KOPT-K1 (cell line): ENCODE results near the gene TNPO3.

Source experiments
- H3K27ac ChIP-seq: fragments of 200-600 bp; sonication (generic); 2 replicates; pipeline ENCODE4 v1.5.1; 2016; ENCODE audit warnings: antibody characterized with exemption, mild to moderate bottlenecking, low read depth, low read length; ENCODE audit not compliant: poor library complexity, severe bottlenecking
- H3K36me3 ChIP-seq: fragments of 200-600 bp; sonication (generic); 2 replicates; pipeline ENCODE4 v1.5.1; 2017; ENCODE audit warnings: antibody characterized with exemption, mild to moderate bottlenecking, low read length, moderate library complexity; ENCODE audit not compliant: insufficient read depth
- H3K9me3 ChIP-seq: fragments of 200-600 bp; sonication (generic); 2 replicates; pipeline ENCODE4 v1.5.1; 2017; ENCODE audit warnings: antibody characterized with exemption, low read length, mild to moderate bottlenecking; ENCODE audit not compliant: insufficient read depth, poor library complexity, severe bottlenecking

The TNPO3 gene

GRCh38 chr7:129054438-129055293, at the start of gene TNPO3:
TNPO3 (minus strand) TSS chr7:129055111; CDS start chr7:129054770, 341 bp downstream.
- no peaks in the 10 kb centered on the region for H3K9me3 ChIP-seq
- H3K27ac ChIP-seq: peak within 1 kb of the TSS; percentile 93
- peaks cover 26% of the 10 kb centered on the region for H3K36me3 ChIP-seq

- Histone ChIP-seq H3K36me3 (no peaks in the 10 kb centered on the region), H3K9me3 (no peaks in the 10 kb centered on the region), H3K27ac (no peak overlapping the region)
Observed at GRCh38 chr7:129103561-129104324, 48.8 kb upstream of the TNPO3 start.

- Histone ChIP-seq H3K36me3 (no peaks in the 10 kb centered on the region), H3K9me3 (no peaks in the 10 kb centered on the region), H3K27ac (no peak overlapping the region)
Observed at GRCh38 chr7:129101746-129102145, 46.8 kb upstream of the TNPO3 start.

- Histone ChIP-seq H3K27ac (no peak overlapping the region), H3K9me3 (no peaks in the 10 kb centered on the region), H3K36me3 (no peaks in the 10 kb centered on the region)
Observed at GRCh38 chr7:129100827-129101166, 45.9 kb upstream of the TNPO3 start.

GRCh38 chr7:129098409-129099084, 43.6 kb upstream of the TNPO3 start:
- no peak overlapping the region for H3K27ac ChIP-seq

GRCh38 chr7:129095258-129095657, 40.3 kb upstream of the TNPO3 start:
- no peaks in the 10 kb centered on the region for H3K36me3 ChIP-seq
- peak overlapping the region; percentile 38 for H3K27ac ChIP-seq
- no peaks in the 10 kb centered on the region for H3K9me3 ChIP-seq

More at GRCh38 chr7:129098409-129099084, 43.6 kb upstream of the TNPO3 start:
- H3K36me3 ChIP-seq: no peaks in the 10 kb centered on the region
- H3K9me3 ChIP-seq: no peaks in the 10 kb centered on the region

GRCh38 chr7:129094501-129094900, 39.6 kb upstream of the TNPO3 start:
- Histone ChIP-seq H3K36me3 (no peaks in the 10 kb centered on the region), H3K27ac (peak overlapping the region; percentile 38), H3K9me3 (no peaks in the 10 kb centered on the region)

GRCh38 chr7:129093867-129094456, 39.1 kb upstream of the TNPO3 start:
- H3K27ac ChIP-seq: no peak overlapping the region
- no peaks in the 10 kb centered on the region for H3K36me3 ChIP-seq
- H3K9me3 ChIP-seq: no peaks in the 10 kb centered on the region

- H3K27ac ChIP-seq: no peak overlapping the region
- no peaks in the 10 kb centered on the region for H3K36me3 ChIP-seq
- H3K9me3 ChIP-seq: no peaks in the 10 kb centered on the region
Observed at GRCh38 chr7:129091484-129092002, 36.6 kb upstream of the TNPO3 start.

GRCh38 chr7:129090300-129090907, 35.5 kb upstream of the TNPO3 start:
- Histone ChIP-seq H3K9me3 (no peaks in the 10 kb centered on the region), H3K27ac (no peak overlapping the region), H3K36me3 (no peaks in the 10 kb centered on the region)

GRCh38 chr7:129089521-129090212, 34.8 kb upstream of the TNPO3 start:
- Histone ChIP-seq H3K9me3 (no peaks in the 10 kb centered on the region), H3K27ac (no peak overlapping the region), H3K36me3 (no peaks in the 10 kb centered on the region)

GRCh38 chr7:129084801-129085551, 30.1 kb upstream of the TNPO3 start:
- H3K9me3 ChIP-seq: no peaks in the 10 kb centered on the region
- no peak overlapping the region for H3K27ac ChIP-seq

GRCh38 chr7:129083525-129083924, 28.6 kb upstream of the TNPO3 start:
- Histone ChIP-seq H3K27ac (no peak overlapping the region), H3K9me3 (no peaks in the 10 kb centered on the region), H3K36me3 (no peaks in the 10 kb centered on the region)

More at GRCh38 chr7:129084801-129085551, 30.1 kb upstream of the TNPO3 start:
- H3K36me3 ChIP-seq: no peaks in the 10 kb centered on the region
